ENCODE data around the gene CTNNA2.
"Not testable (repeated sequence)": the region's sequence is repeated elsewhere in the genome, so short reads cannot be mapped to it uniquely, and the experiment has no call there.

Gene CTNNA2

DNA sequence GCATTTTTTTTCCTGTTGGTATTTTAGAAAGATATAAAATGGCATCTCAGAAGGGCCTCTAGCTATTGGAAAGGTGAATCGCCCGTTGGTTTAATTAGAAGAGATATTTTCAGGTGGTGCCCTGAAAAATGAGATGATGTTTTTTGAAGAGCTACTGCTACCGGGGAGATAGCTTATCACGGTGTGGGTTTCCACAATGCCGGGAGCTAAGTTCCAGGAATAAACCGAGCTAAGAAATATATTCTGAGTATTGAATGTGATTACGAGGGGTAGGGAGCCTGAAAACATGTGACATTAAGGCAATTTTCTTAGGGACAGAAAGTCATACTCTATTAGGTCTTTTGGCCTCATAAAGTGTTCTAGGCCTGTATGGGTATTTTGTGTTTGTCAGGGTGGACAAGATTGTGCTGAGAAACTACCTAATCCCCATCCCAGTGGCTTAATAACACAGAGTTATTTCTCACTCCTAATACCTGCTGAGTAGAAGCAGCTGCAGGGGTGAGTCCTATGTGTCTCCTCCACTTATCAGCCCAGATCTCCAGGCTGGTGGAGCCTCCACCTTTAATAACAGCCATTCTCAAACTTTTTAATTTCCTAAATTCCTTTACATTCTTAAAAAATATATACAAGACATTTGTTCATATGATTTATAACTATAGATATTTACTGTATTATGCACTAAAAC, 641.5 kb downstream of the CTNNA2 start:
- DNase-seq (ENCODE audit: low read depth, low spot score): no peak

DNA sequence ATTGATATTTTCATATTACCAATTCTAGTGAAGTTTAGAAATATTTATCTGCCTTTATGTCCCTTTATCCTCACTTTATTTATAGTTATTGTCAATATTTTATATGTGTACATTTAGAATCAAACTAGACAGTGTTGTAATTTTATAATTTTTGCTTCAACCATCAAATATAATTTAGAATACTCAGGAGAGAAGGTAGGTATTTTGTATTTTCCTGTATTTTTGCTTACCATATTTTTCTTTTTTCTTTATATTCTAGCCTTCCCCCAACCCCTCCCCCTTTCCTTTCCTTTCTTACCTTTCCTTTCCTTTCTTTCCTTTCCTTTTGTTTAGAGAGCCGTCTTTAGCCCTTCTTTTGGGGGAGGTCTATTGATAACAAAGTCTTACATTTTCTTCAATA, 651.5 kb downstream of the CTNNA2 start:
- DNase-seq (ENCODE audit: low read depth, low spot score): no peak
- no peak overlapping the region for H3K27ac ChIP-seq

More for the DNA sequence above, 641.5 kb downstream of the CTNNA2 start:
- H3K27ac ChIP-seq: no peak overlapping the region

DNA sequence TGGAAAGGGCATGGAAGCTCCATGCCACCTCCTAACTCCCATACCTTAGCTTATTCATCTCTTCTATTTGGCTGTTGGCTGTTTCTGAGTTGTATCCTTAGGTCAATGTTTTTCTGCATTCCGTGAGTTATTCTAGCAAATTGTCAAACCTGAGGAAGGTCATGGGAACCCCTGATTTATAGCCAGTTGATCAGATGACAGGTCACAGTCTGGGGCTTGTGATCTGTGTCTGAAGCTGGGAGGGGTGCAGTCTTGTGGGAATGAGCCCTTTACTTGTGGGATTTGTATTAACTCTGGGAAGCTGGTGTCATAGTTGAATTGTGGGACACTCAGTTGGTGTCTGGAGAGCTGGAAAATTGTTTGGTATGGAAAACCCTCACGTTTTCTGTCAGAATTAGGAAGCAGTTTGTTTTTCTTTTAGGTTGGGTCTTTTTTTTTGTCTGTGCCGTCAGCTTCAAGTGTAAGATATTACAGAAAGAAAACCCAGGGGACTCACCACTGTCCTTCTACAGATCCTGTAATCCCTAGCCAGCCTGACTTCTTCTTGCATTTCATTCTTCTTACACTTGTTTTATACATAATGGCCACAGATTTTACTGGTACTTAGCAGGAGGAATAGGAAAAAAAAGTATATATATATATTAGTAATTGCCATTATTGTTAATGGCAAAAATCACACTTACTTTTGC, 653.8 kb downstream of the CTNNA2 start:
- no peak overlapping the region for H3K27ac ChIP-seq
- DNase-seq (ENCODE audit: low read depth, low spot score): no peak

DNA sequence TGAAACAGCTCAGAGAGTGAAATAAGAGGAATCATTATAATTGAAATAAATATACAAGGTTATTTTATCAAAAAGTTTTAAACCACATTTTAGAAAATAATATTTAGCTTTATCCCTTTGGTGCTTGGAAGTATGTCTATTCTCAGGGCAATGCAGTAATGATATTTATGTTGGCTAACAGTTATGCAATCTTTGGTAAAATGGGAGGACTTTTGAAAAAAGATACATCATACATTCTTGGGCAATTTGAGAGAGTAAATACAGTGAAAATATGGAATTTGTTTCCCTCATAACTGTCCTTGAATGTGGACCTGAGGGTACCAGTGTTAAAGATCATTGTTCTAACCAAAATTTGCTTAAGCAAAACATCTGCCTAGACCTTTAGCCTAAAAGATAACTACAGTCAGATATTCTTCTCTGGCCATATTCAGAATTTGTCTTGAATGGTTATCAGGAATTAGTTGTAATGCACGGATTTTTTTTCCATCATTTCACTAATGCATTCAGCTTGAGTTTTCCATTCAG, 654.5 kb downstream of the CTNNA2 start:
- H3K27ac ChIP-seq: no peak overlapping the region
- DNase-seq (ENCODE audit: low read depth, low spot score): no peak

DNA sequence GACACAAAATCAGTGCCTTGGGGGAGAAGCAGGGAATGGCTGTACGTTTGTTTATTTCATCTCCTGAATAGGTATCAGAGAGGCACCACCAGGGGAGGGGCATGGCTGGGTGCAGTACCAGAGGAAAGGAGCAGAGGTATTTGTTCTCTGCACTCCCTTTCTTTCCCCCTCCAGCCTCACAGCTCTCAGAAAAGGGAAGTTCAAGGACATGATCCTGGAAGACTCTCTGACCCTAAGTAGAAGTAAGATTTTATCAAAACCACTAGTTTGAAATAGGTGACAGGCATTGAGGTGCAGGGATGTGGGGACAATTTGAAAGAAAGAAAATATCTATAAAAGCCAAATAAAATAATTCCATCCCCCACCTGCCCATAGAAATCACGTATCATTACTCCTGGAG, 655.2 kb downstream of the CTNNA2 start:
- DNase-seq (ENCODE audit: low read depth, low spot score): no peak
- H3K27ac ChIP-seq: no peak overlapping the region

DNA sequence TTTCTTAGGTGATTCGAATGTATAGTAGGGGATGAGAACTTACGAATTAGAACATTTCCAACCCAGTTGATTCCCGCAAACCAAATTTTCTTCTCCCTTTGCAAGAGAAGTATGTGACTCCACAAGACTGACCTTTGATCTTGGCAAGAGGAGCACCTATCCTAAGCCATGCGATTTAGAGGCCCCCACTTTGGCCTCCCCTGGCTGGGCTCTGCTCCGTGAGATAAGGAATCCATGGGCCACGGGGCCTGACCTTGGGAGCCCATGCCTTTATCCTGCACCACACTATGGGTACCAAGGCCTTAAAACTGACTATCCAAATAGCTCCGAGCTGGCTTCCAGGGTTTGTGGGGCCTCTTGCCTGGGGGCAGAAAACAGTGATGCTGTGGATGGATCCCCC, 656.0 kb downstream of the CTNNA2 start:
- no peak overlapping the region for H3K27ac ChIP-seq
- no peak for DNase-seq (ENCODE audit: low read depth, low spot score)

DNA sequence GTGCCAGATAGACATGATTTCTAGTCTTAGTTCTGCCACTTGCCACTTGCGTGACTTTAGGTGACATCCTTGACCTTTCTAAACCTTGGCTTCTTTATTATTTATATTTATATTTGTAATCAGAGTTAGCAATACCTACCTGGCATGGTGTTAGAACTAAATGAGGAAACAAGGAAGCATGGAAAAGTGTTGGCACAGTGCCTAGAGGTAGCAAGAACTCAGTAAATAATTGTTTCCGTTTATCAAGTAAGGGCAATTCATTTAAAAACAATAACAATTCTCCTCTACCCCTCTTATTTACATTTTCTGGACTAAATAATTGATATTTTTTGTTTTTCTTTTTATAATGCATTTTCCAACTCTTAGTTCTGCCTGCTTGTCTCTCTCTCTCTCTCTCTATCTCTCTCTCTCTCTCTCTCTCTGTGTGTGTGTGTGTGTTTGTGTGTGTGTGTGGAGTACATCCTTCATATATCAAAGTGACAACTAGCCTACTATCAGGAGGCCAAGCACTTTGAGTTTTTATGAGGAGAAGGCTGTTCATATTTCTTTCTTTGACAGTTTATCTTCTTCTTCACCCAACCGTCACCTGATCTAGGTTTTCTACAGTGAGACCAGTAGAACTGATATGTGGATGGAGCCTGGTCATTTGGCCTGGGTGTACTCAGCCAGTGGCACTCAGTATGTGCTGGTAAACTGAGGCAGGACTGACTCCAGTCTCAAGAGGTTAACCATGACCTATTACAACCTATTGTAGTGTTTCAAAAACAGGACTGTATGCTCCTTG, 657.2 kb downstream of the CTNNA2 start:
- DNase-seq (ENCODE audit: low read depth, low spot score): no peak

DNA sequence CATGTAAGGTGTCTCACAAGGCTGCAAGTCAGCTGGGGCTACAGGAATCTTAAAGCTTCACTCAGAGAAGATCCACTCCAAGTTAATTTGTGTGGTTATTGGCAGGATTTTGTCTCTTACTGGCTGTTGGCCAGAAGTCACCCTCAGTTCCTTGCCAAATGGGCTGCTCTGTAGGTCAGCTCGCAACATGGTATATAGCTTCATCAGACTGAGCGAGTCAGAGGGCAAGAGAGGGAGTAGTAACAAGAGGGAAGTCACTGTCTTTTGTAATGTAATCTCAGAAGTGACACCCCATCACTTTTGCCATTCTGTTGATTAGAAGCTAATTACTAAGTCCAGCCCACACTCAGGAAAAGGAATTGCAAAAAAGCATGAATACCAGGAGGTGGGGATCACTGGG, 672.2 kb downstream of the CTNNA2 start:
- no peak for DNase-seq (ENCODE audit: low read depth, low spot score)
- no peak overlapping the region for H3K27ac ChIP-seq

More for the DNA sequence above, 657.2 kb downstream of the CTNNA2 start:
- H3K27ac ChIP-seq: no peak overlapping the region

DNA sequence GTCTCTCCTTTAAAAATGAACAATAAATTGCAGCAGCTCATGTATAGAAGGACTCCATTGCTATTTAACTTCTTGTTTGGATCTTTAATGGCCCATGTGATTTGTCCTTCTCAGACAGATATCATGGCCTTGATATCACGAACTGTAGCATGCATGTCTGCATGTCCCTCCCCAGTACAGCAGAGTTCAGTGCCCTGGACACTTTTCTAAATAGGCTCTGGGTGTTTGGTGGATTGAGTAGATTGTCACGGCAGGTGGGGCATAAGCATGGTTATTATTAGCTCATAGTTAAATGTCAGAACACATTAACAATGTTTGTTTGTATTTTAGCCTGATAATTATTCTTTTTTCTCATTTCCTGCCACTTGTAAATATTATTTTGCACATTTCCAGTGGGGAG, 673.4 kb downstream of the CTNNA2 start:
- H3K27ac ChIP-seq: no peak overlapping the region
- DNase-seq (ENCODE audit: low read depth, low spot score): no peak

DNA sequence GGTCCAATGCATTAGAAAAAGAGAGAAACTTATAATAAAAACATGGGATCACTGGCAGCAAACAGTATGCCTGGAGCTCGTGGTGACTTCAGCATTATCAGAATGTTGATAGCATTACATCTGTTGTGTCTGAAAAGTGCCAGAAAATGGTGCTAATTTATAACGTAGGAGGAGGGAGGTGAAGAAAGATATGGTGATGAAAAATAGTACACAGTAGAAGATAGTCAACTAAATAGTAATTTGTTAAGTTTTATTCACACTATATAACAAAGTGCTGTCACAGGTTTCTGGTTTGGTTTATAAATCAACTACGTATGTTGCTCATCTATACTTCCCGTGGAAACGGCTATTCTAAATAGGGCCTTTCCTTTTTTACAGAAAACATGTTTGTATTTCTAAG, 674.3 kb downstream of the CTNNA2 start:
- H3K27ac ChIP-seq: no peak overlapping the region
- DNase-seq (ENCODE audit: low read depth, low spot score): no peak

DNA sequence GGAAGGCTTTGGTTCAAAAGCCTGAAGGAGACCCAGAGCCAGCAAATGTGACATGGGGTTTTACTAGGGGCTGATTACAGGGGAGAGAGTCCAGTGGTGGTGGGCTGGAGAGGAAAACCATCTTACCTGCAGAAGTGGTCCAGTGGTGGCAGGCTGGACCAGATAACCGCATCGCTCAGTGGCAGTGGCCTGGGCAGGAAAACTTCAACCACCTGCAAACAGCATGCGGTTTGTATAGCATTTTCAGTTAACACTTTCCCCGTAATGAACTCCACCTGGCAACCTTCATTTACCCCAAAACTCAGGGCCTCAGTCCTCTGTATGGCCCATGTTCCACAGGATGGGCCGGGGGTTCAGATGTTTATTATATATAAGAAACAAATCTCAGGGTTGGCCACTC, 677.3 kb downstream of the CTNNA2 start:
- DNase-seq (ENCODE audit: low read depth, low spot score): no peak
- no peak overlapping the region for H3K27ac ChIP-seq

DNA sequence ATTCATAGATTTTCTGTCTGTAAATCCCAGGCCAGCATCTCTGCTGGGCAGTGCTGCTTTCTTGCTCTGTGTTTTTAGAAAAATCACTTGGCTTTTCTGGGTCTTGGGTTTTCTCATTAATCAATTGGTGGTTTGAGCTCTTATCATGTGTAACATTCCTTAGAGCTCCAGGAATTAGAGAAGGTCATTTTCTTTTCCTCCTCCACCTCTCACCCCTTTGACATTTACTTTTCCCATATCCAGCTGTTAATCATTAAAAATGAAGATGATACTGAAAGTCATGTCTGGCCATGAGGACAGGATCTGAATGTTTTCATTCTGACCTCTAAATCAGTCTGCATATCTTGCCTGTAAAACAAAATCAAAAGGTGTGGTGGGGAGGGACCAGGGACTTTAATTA, 680.7 kb downstream of the CTNNA2 start:
- no peak for DNase-seq (ENCODE audit: low read depth, low spot score)

DNA sequence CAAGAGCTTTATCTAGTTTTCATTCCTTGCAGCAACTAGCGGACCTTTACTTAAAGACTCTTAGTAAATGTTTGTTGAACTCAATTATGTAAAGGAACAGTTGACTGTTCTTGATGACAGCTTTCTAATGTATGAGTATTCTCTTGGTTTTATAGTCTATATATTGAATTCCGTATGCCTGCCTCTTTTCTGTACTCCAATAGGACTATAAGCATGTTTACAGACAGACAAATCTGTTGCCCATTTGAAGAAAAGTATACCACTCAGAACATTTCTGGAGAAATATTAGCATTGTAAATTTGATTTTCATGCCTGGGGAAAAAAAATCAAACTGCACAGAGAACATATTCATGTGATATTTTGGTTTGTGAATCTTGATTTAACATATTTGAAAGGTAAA, 682.2 kb downstream of the CTNNA2 start:
- no peak for DNase-seq (ENCODE audit: low read depth, low spot score)
- H3K27ac ChIP-seq: no peak overlapping the region

More for the DNA sequence above, 680.7 kb downstream of the CTNNA2 start:
- no peak overlapping the region for H3K27ac ChIP-seq

DNA sequence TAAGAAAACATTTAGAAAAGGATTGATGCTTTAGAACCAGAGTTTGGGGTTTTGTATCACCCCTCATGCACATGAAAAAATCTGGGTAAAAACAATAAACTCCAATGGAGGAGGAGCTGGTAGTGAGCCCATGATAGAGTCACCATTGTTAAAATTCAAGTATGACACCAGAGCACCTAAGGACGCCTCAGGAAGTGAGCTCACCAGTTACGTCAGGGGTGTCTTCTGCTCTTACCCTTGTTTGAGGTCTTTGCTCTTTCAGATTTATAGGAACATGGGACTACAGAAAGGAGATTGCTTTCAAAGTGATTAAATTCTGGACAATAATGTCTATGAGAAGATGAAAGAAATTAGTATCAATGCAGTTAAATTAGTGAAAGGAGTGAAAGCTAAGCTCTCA, 685.2 kb downstream of the CTNNA2 start:
- no peak overlapping the region for H3K27ac ChIP-seq
- no peak for DNase-seq (ENCODE audit: low read depth, low spot score)

DNA sequence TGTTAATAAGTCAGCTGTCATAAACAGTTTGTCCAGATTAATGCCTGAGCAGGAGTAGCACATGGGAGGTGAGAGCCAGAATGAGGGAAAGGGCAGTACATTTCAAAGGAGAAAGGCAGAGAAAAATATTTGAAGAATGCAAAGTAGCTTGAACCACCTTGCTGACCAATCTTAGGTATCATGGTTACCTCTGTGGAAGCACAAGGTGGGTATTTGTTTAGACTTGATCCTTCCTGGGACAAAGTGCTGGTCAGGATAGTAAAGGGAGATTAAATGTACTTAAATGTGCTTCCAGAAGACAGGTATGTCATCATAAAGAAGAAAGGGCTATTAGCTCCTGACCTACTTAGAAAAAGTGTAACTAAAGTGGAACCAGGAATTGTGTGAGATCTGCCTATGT, 686.7 kb downstream of the CTNNA2 start:
- DNase-seq (ENCODE audit: low read depth, low spot score): no peak
- no peak overlapping the region for H3K27ac ChIP-seq

DNA sequence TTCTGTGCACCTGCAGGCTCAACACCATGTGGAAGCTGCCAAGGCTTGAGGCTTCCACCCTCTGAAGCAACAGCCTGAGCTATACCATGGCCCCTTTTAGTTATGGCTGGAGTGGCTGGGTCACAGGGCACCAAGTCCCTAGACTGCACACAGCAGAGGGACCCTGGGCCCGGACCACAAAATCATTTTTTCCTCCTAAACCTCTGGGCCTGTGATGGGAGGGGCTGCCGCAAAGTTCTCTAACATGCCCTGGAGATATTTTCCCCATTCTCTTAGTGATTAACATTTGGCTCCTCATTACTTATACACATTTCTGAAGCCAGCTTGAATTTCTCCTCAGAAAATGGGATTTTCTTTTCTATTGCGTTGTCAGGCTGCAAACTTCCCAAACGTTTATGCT, 691.1 kb downstream of the CTNNA2 start:
- DNase-seq (ENCODE audit: low read depth, low spot score): not testable (repeated sequence)

DNA sequence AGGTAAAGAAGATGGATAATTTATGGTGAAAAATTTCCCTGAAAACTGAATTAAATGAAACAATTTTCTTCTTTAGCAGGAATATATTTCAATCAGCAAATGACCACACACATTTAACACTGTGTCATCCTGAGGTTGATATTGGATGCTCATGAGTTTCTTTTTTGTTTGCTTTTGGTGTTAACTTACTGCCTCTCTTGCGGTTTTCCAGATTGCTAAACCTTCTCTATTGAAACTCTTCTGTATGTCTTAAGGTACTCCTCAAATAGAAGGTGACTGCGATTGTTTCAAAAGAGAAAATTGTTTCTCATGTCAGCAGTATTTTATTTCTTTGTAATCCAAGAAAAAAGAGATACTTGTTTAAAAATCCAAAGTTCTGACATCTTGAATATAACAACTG, 692.6 kb downstream of the CTNNA2 start:
- no peak for DNase-seq (ENCODE audit: low read depth, low spot score)
- no peak overlapping the region for H3K27ac ChIP-seq

More for the DNA sequence above, 691.1 kb downstream of the CTNNA2 start:
- H3K27ac ChIP-seq: not testable (repeated sequence)

DNA sequence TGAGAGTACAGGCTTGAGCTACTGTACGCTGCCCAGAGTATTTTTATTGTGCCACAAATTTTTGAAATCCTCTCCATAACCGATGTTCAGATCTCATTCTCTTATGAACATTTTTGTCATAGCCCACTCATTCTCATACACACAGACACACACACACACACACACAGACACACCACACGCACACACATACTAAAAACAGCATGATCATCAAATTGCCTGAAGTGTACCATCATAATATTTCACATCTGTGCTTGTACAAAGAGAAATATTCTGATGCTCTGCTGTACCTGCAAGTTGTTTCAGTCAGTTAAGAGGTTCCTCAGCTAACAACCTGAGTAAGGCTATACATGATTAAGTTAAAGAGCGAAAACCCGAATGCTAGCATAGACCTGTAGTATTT, 696.6 kb downstream of the CTNNA2 start:
- DNase-seq (ENCODE audit: low read depth, low spot score): no peak
- no peak overlapping the region for H3K27ac ChIP-seq

DNA sequence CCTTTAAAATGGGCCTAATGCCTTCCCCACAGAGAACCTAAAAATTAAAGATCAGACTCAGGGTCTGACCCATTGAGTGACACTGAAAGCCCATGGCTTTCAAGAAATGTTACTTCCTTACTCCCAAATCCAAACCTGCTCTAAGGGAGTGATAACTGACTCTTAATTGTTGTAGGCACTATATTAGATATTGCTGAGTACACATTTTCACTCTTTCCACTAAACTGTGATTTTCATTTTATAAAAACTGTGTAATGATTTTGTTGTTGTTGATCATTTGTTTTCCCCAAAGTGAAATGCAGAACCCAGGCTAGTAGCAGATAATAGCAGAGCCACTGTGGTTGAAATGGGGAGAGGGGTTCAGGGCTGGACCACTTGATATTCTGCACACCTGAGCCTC, 704.6 kb downstream of the CTNNA2 start:
- no peak for DNase-seq (ENCODE audit: low read depth, low spot score)
- H3K27ac ChIP-seq: no peak overlapping the region

DNA sequence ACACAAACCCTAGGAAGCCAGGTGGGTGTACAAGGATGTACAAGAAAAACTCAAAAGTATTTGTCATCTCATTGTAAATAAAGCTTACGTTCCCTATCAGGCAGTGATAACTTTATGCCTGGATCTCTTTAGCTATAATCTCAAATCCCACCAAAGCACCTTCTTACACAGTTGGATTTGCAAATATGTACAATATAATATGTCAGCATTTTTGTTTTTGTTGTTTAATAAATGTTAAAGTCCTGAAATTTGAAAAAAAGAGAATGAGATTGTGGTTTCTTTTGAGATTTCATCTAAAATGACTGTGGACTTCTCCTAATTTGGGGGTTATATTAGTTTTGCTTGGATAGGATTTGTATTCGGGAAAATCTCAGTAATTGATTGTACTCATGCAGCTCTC, 709.8 kb downstream of the CTNNA2 start:
- no peak for DNase-seq (ENCODE audit: low read depth, low spot score)
- H3K27ac ChIP-seq: no peak overlapping the region

DNA sequence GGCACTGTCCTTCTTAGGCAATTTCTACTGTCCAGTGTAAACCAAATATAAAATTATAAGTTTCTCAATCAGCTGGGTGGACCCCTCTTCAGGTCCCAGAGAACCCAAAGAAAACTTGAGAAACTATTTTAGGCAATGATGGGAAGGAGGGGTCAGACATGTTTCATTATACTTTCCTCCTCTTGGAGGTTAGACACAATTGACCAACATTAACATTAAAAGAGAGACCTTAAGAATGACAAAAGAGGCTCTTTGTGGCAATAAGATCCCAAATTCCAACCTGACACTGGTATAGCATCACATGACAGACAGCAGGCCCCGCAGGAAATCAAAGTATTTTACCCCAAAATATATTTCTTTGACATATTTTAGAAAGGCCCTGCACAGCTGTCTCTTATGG, 718.6 kb downstream of the CTNNA2 start:
- no peak for DNase-seq (ENCODE audit: low read depth, low spot score)

More for the DNA sequence above, 718.6 kb downstream of the CTNNA2 start:
- no peak overlapping the region for H3K27ac ChIP-seq
